ENCODE data around the gene ABR.

ABR gene

GRCh38 chr17:1025733-1026598 is 153.8 kb downstream of the ABR start:
- DNase-seq, result no peak

DNA sequence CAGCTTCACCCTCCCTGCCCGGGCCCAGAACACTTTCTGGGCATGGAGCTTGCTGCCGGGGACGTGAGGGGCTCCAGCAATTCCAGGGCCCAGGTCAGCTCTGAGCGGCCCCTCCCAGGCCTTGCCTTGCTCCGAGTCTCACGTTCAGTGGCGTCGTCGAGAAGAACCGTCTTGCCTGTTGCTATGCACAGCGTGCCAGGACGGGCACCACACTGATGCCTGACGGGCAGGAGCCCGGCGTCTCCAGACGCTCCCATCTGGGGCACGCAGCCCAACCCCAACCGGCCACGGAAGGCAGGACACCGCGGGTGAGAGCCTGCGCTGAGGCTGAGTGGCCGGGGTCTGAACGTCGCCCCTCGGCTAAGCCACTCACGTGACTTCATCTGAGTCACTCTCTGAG is 155.7 kb downstream of the ABR start:
- no peak for DNase-seq

- DNase-seq, result peak; percentile 80
Measured at GRCh38 chr17:1022278-1023024, 157.3 kb downstream of the ABR start.

GRCh38 chr17:1021147-1021546 is 158.6 kb downstream of the ABR start:
- no peak for DNase-seq

- DNase-seq, result no peak
Measured at GRCh38 chr17:1019451-1019850, 160.3 kb downstream of the ABR start.

- DNase-seq, result no peak
Measured at GRCh38 chr17:1018547-1018946, 161.2 kb downstream of the ABR start.

DNA sequence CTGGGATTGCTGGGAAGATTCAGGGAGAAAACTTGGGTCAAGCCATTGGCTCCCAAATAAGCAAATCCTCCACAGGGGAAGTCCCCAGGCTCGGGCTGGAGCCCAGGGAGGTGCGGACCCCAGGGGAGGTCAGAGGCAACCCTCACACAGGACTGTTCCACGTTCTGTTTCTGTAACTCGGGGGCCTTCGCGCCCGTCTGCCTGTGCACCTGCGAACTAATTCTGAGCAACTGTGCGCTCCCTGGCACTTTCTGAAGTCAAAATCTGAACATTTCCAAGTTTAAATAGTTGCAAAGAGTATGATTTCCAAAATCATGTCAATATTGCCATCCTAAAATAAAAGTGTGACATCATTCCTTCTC is 166.1 kb downstream of the ABR start:
- DNase-seq, result no peak

DNA sequence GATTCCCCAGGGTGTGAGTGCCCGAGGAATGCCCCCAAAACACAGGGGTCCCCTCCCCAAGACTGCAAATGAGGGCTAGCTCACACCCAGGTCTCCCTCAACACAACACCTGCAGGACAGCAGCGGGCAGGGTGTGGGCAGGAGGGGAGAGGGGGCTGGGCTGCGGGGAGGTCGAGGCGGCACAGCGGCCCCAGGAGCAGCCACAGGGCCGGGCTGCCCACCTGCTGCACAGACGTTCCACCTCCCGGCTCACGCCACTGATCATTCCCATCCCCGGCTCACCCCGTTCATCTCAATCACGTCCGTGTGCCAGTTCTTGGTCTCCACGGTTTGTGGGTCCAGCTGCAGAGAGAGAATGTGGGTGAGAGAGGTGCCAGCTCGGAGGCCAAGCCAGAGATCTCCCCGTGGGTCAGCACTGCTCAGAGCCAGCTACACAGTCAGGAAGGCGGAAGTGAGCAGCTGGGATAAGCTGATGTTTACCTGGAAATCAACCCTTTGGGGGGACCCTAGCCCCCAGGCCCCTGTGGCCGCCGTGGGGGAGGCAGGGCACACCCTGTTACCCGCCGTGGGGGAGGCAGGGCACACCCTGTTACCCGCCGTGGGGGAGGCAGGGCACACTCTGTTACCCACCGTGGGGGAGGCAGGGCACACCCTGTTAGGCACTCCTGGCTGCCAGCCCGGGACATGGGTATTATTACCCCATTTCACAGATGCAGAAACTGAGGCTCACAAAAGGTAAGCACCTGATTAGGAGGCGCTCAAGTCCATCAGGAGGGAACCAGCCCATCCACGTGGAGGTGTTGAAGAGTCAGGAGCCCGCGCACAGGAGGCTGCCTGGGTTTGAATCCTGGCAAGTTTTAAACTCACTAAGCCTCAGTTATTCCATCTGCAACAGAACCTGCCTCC is 166.7 kb downstream of the ABR start:
- DNase-seq, result no peak

DNA sequence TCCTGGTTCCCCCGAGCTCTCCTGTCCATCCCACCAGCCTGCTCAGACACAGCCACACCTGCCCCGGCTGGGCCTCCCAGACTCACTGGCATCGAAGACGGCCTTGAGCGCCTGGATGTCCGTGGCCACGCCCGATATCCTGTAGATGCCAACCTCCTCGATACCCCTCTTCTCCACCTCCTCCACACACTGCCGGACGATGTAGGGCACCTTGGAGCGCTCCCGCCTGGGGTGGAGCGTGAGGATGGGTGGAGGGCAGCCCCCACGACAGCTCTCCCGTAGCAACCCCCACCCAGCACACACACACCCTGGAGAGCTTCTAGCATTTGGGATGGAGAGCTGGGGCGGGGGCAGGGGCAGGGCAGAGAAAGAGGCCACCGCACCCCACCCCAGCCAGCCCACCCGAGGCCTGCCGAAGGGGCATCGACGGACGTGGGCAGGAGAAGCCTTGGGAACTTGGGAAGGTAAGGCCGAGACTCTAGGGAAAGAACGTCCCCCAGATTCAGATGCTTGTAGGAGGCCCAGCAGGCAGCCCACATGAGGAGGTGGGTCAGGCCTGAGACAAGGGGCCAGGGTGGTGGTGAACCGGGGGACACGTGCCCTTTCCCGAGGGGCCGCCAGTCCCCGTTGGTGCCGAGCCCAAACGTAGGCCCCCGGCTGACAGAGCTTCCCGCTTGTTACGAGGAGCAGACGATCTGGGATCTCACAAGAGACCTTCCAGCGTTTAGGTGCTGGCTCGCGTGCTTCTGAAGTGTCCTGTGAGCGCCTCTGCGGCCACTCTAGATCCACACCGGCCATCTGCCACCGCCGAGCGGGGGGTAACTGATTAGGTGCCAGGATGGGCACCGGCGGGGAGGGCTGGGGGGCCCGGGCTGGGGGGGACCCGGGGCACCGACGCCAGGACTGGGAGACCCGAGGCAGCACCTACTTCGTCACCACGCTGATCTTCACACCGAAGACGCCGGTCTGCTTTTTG is 167.7 kb downstream of the ABR start:
- no peak for DNase-seq

DNA sequence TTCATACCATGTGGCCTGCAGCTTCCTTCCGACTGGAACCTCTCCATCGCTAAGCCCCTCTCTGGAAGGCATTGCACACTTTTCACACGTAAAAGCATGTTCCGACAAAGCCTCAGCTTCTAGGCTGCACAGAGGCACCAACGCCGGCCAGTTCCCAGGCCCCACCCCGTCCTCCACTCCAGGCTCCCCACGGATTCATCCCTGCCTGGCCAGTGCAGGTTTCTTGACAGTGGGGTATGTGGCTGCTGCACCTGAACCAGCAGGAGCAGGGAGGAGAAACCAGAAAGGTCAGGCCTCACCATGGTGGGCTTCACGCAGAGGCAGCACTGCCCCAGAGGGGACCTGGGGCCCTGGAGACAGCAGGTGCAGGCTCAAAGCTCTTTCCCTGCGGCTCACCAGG is 168.6 kb downstream of the ABR start:
- no peak for DNase-seq

DNA sequence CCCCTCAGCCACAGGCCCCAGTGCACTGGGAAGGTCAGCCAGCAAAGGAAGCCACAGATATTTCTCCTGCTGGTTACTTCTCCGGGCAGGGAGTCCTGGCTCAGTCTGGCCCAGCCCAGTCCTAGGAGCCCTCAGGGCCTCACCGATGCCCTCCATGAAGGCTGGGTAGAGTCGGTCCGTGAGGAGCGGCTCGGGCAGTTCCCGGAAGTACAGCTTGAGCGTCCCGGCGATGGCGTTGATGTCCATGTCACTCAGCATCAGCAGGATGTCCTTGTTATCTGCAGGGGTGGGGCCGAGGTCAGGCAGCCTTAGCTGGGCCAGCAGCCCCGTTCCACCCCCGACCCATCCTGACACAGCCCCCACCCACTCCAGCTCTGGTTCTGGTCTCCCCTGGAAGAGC is 169.2 kb downstream of the ABR start:
- no peak for DNase-seq

DNA sequence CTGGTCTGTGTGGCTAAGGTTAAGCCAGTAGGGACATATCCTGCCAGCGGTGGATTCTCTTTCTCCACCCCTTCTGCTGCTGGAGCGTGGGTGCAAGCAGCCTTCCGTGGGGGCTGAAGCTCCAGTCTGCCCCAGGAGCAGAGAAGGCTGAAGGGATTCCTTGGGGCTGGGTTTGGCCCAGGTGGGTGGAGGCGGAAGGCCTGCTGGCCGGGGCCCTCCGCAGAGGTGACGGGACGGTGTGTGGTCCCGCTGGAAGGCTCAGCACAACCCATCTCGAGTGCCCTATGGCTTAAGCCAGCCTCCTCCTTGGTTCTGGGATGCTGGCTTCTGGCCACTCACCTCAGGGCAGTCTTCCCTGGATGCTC is 169.7 kb downstream of the ABR start:
- DNase-seq, result no peak

DNA sequence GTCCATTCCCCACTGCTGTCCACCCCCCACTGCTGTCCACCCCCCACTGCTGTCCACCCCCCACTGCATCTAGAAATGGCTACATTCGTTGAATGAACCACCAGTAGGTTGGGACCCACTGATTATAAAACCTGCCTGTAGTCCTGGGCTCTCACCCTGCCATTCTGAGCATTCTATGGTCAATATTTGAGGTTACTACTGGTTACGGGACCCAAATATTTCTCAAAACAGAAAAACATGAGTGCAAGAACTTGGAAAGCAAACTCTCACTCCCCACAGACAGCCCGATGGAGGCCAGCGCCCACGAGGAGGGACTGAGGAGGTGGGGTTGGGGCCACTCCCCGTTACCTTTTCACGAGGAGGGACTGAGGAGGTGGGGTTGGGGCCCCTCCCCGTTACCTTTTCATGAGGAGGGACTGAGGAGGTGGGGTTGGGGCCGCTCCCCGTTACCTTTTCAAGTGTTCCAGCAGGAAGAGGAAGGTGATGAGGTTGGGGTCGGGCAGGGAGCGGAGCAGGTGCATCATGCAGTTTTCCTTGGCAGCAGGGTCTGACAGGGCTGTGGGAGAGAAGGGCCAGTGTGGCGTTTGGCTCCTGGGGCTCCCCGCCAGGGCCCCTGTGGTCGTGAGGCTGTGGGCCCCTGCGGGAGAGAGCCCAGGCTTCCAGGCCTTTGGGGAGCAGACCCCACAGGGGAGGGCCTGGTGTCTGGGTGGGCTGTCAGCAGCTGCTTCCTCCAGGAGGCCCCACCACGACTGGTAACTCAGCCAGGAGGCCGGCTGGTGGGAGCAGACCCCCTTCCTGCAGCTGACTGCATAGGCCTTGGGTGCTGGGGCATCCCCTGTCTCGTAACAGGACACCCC is 170.3 kb downstream of the ABR start:
- no peak for DNase-seq

- DNase-seq, result peak; percentile 86
Measured at GRCh38 chr17:1008008-1008761, 171.6 kb downstream of the ABR start.

DNA sequence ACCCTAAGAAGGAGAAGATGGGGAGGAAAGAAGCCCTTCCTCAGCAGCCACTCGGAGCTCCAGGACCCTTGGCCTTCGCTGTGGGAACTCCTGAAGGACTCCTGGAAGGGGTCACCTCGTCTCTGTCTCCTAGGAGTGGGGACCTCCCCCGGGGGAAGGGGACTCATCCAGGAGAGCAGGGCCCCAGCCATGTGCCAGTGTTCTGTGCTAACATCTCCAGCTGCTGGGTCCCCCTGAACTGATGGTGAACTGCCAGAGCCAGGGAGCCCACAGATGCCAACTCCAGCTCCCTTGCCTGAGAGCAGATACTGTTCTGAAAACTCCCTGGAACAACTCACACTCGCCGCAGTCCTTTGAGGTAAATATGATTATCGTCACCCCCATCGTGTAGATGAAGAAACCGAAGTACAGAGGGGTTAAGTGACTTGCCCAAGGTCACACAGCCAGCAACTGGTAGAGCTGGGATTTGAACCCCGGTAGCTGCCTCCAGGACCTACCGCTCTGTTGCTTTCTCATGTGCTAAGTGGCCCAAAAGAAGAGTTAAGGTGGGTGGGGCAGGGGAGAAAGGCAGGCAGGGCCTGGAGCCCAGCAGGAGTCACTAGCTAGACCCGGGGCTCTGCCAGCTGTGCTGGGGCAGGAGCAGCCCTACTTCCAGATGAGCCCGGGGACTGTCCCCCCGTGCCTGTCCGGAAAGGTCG is 172.3 kb downstream of the ABR start:
- DNase-seq, result no peak

DNA sequence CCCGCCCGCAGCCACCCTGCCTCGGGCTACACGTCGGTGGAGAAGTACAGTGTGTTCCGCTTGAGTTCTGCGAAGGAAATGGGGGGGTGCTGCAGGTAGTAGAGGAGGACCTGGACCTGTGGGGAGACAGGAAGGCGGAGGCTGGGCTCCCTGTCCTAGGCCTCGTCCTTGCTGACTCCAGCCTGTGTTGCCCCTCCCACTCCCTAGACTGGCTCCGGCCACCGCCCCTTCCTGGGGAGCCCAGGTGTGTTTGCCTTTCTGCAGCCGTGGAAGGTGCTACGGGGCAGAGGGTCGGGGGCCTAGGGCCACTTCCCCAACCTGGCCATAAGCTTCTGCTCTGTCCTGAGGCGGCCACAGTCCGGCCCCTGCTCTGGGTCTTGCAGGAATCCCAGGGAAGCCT is 173.7 kb downstream of the ABR start:
- no peak for DNase-seq

DNA sequence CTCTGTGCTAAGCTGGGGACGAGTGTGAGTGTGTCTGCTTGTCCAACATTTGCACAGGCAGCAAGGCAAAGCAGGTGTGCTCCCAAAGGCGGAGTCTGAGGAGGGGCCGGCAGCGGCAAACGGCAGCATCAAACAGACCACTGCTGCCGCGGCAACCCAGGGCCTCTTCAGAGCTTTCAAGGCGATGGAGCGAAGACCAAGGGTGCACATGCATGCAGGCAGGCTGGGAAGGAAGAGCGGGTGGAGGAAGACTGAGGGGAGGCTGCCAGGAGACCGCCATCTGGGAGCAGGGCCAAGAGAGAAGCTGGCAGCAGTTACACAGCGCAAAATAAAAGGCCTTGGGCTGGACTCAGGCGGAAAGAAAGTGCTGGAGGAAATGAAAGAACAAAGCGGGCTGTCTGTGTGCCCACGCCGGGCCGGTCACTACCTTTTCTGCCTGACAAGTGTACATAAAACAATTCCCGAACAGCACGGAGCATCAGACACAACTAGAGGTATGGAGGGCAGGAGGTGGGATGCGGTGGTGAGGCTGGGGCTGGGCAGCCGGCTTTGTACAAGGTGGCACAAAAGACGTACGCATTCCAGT is 174.3 kb downstream of the ABR start:
- DNase-seq, result peak; percentile 85

DNA sequence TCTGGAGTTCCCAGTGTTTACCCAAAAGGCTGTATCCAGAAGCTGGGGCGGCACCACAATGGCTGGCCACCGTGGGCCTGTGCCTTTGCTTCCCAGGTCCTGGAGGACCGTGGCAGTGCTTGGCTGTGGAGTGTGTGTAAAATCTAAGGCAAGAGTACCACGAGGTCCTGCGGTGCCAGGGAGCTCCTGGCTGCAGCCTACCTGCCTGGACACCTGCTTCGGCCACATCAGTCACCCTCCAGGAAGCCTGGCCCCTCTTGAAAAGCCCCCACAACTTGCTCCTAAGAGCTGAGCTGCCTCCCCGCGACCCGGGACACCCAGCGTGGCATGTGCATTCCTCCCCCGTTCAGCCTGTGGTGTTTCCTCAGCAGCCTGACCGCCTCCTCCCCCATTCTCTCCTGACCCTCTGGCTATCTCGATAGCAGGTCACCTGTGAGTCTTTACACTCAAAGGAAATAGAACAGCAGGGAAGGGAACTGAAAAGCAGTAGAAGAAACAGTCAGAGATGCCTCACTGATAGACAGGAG is 174.9 kb downstream of the ABR start:
- DNase-seq, result no peak

All from right forelimb (tissue), 1 donor.